ENCODE results near the gene CMYA5.

CMYA5 gene

DNA sequence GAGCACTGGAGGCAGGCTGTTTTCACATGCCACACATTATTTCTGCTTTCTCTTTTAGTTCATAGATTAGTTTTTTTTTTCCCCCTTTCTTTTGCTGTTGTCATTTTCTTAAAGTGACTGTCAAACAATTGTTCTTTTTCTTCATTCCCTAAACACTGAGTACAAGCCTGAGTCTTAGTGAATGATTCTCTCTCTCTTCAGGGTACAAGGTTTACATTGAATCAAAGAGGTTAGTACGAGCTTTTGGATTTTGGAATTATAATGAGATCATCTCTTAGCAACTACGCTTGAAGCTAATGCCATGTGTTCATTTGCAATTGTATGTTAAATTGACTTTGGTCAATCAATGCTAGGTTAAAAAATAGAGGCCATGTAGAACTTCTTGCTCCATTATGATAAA, 125.1 kb downstream of the CMYA5 start:
- no peaks in the 10 kb centered on the region for H4K20me1 ChIP-seq (ENCODE audit: insufficient read depth, low read length, poor library complexity, severe bottlenecking)
- no peaks in the 10 kb centered on the region for H3K27me3 ChIP-seq (ENCODE audit: insufficient read depth, low read length, poor library complexity, severe bottlenecking)
- no peaks in the 10 kb centered on the region for H3K4me1 ChIP-seq (ENCODE audit: insufficient read depth, low read length, poor library complexity, severe bottlenecking)
- no peak overlapping the region for H2AFZ ChIP-seq (ENCODE audit: low read length)
- no peaks in the 10 kb centered on the region for H3F3A ChIP-seq (ENCODE audit: low read depth)
- no peaks in the 10 kb centered on the region for H3K9me3 ChIP-seq (ENCODE audit: insufficient read depth, low read depth, low read length)
- no peak overlapping the region for H3K4me3 ChIP-seq (ENCODE audit: low read length, poor library complexity, severe bottlenecking)
- H3K9ac ChIP-seq (ENCODE audit: low read depth, low read length, poor library complexity, severe bottlenecking), result no peak overlapping the region
- no peaks in the 10 kb centered on the region for H3K9me2 ChIP-seq (replicated peaks; ENCODE audit: low read depth, low read length)
- no peaks in the 10 kb centered on the region for H3K79me2 ChIP-seq (ENCODE audit: insufficient read depth, low read length)
- TF ChIP-seq, protein P1, sequence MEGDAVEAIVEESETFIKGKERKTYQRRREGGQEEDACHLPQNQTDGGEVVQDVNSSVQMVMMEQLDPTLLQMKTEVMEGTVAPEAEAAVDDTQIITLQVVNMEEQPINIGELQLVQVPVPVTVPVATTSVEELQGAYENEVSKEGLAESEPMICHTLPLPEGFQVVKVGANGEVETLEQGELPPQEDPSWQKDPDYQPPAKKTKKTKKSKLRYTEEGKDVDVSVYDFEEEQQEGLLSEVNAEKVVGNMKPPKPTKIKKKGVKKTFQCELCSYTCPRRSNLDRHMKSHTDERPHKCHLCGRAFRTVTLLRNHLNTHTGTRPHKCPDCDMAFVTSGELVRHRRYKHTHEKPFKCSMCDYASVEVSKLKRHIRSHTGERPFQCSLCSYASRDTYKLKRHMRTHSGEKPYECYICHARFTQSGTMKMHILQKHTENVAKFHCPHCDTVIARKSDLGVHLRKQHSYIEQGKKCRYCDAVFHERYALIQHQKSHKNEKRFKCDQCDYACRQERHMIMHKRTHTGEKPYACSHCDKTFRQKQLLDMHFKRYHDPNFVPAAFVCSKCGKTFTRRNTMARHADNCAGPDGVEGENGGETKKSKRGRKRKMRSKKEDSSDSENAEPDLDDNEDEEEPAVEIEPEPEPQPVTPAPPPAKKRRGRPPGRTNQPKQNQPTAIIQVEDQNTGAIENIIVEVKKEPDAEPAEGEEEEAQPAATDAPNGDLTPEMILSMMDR (conservative IDR thresholded peaks at IDR 0.05; ENCODE audit: low read length), result no peak
- no peak for TF ChIP-seq EZH2phosphoT487 (IDR thresholded peaks at IDR 0.05; ENCODE audit: borderline replicate concordance)
- H3K36me3 ChIP-seq (ENCODE audit: insufficient read depth, low read length), result no peaks in the 10 kb centered on the region
- H3K4me2 ChIP-seq (ENCODE audit: low read depth, low read length, poor library complexity, severe bottlenecking), result no peak overlapping the region

DNA sequence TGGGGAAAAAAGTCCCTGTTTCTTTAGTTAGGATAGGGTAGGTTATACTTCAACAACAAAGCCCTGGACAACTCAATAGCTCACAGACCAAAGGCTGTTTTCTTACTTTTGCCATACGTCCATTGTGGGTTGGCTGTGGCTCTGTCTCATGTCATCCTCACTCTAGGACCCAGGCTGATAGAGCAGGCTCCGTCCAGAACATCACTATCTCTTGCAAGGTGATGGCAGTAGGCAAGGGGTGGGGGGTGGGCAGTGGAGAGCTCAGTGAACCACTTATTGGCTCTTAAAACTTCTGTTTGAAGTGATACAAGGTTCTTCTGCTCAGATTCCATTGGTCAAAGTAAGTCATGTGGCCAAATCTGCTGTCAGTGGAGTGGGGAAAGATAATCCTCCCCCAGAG, 126.4 kb downstream of the CMYA5 start:
- H3K36me3 ChIP-seq (ENCODE audit: insufficient read depth, low read length), result no peaks in the 10 kb centered on the region
- H3K4me2 ChIP-seq (ENCODE audit: low read depth, low read length, poor library complexity, severe bottlenecking), result no peak overlapping the region
- H3K9me3 ChIP-seq (ENCODE audit: insufficient read depth, low read depth, low read length), result no peaks in the 10 kb centered on the region
- H3K4me3 ChIP-seq (ENCODE audit: low read length, poor library complexity, severe bottlenecking), result no peak overlapping the region
- no peaks in the 10 kb centered on the region for H4K20me1 ChIP-seq (ENCODE audit: insufficient read depth, low read length, poor library complexity, severe bottlenecking)
- TF ChIP-seq EZH2phosphoT487 (IDR thresholded peaks at IDR 0.05; ENCODE audit: borderline replicate concordance), result no peak
- TF ChIP-seq, protein P1 (conservative IDR thresholded peaks at IDR 0.05; ENCODE audit: low read length), result no peak
- H3K79me2 ChIP-seq (ENCODE audit: insufficient read depth, low read length), result no peaks in the 10 kb centered on the region
- H3K27me3 ChIP-seq (ENCODE audit: insufficient read depth, low read length, poor library complexity, severe bottlenecking), result no peaks in the 10 kb centered on the region
- no peaks in the 10 kb centered on the region for H3K4me1 ChIP-seq (ENCODE audit: insufficient read depth, low read length, poor library complexity, severe bottlenecking)
- H3F3A ChIP-seq (ENCODE audit: low read depth), result no peaks in the 10 kb centered on the region
- H3K9ac ChIP-seq (ENCODE audit: low read depth, low read length, poor library complexity, severe bottlenecking), result no peak overlapping the region
- no peaks in the 10 kb centered on the region for H3K9me2 ChIP-seq (replicated peaks; ENCODE audit: low read depth, low read length)
- H2AFZ ChIP-seq (ENCODE audit: low read length), result no peak overlapping the region

DNA sequence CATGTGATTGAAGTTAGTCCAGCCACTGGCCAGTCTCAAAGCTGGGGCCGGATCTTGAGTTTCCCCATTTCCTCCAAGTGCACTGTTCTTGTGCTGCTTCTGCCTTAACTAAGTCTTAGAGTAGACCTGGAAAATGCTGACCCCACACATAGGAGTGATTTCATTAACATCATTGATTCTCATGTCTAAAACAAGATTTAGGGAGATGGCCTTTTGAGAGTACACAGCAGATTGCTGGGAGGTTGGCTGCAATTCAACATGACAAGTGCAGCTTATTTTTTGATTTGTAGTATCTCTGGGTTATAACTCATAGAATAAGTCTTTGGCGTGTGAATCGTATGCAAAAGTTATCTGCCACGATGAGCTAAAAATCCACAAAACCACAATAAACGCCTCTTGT, 131.0 kb downstream of the CMYA5 start:
- no peak overlapping the region for H3K4me2 ChIP-seq (ENCODE audit: low read depth, low read length, poor library complexity, severe bottlenecking)
- no peaks in the 10 kb centered on the region for H4K20me1 ChIP-seq (ENCODE audit: insufficient read depth, low read length, poor library complexity, severe bottlenecking)
- no peaks in the 10 kb centered on the region for H3K9me2 ChIP-seq (replicated peaks; ENCODE audit: low read depth, low read length)
- no peaks in the 10 kb centered on the region for H3F3A ChIP-seq (ENCODE audit: low read depth)
- H3K36me3 ChIP-seq (ENCODE audit: insufficient read depth, low read length), result no peaks in the 10 kb centered on the region
- no peak for TF ChIP-seq EZH2phosphoT487 (IDR thresholded peaks at IDR 0.05; ENCODE audit: borderline replicate concordance)
- TF ChIP-seq, protein P1 (conservative IDR thresholded peaks at IDR 0.05; ENCODE audit: low read length), result no peak
- H3K27me3 ChIP-seq (ENCODE audit: insufficient read depth, low read length, poor library complexity, severe bottlenecking), result no peaks in the 10 kb centered on the region
- no peak overlapping the region for H3K4me3 ChIP-seq (ENCODE audit: low read length, poor library complexity, severe bottlenecking)
- no peaks in the 10 kb centered on the region for H3K79me2 ChIP-seq (ENCODE audit: insufficient read depth, low read length)
- no peak overlapping the region for H3K9ac ChIP-seq (ENCODE audit: low read depth, low read length, poor library complexity, severe bottlenecking)
- H2AFZ ChIP-seq (ENCODE audit: low read length), result no peak overlapping the region
- no peaks in the 10 kb centered on the region for H3K4me1 ChIP-seq (ENCODE audit: insufficient read depth, low read length, poor library complexity, severe bottlenecking)
- no peaks in the 10 kb centered on the region for H3K9me3 ChIP-seq (ENCODE audit: insufficient read depth, low read depth, low read length)

Measured in Loucy (cell line).